Neural crest cell (in vitro differentiated cells): ENCODE measurements around the gene CPTP. TPM values are rescaled to one million over a fixed set of nuclear protein-coding genes. Genes with fewer than 3 reads are reported as not detected.

Experiments used
- DNase-seq: peaks from one replicate; pipeline ENCODE4 v3.0.0; 2021; ENCODE audit warnings: low read depth, mixed read lengths, low spot score
- H3K27ac Mint-ChIP-seq: one replicate; pipeline ENCODE4 v1.8.0; 2021; ENCODE audit warnings: mild to moderate bottlenecking, mixed read lengths; ENCODE audit not compliant: unreplicated experiment
- H3K27me3 Mint-ChIP-seq: 2 replicates; pipeline ENCODE4 v1.8.0; 2021; ENCODE audit warnings: low read depth, mild to moderate bottlenecking, mixed read lengths
- H3K36me3 Mint-ChIP-seq: 2 replicates; pipeline ENCODE4 v1.8.0; 2021; ENCODE audit warnings: low read depth, mild to moderate bottlenecking, mixed read lengths
- H3K4me1 Mint-ChIP-seq: 2 replicates; pipeline ENCODE4 v1.8.0; 2021; ENCODE audit warnings: mixed read lengths
- H3K4me3 Mint-ChIP-seq: one replicate; pipeline ENCODE4 v1.8.0; 2021; ENCODE audit warnings: mild to moderate bottlenecking, mixed read lengths
- H3K9me3 Mint-ChIP-seq: 2 replicates; pipeline ENCODE4 v1.8.0; 2021; ENCODE audit warnings: mixed read lengths
- CTCF ChIP-seq: fragments of 200-600 bp; sonication (generic); conservative IDR thresholded peaks from 2 replicates; pipeline ENCODE4 v1.5.0; 2021; ENCODE audit warnings: antibody characterized with exemption, mild to moderate bottlenecking
- total RNA-seq: library from RNA; stranded (reverse); gene quantifications from 2 replicates; pipeline ENCODE4 v1.2.1, GENCODE V29; 2021

Gene CPTP
- total RNA-seq, 1 donor from 2014 or later, result 18.9 TPM

GRCh38 chr1:1328254-1328653, 3.7 kb downstream of the CPTP start:
- H3K36me3 Mint-ChIP-seq, result peaks cover 2% of the 10 kb centered on the region
- H3K4me1 Mint-ChIP-seq, result peaks cover 11% of the 10 kb centered on the region
- no peak overlapping the region for H3K4me3 Mint-ChIP-seq
- H3K9me3 Mint-ChIP-seq, result no peaks in the 10 kb centered on the region
- TF ChIP-seq CTCF, result no peak
- no peaks in the 10 kb centered on the region for H3K27me3 Mint-ChIP-seq
- no peak overlapping the region for H3K27ac Mint-ChIP-seq
- no peak for DNase-seq

- no peak for DNase-seq
- no peak overlapping the region for H3K27ac Mint-ChIP-seq
- H3K9me3 Mint-ChIP-seq, result no peaks in the 10 kb centered on the region
- H3K4me1 Mint-ChIP-seq, result peaks cover 5% of the 10 kb centered on the region
- H3K36me3 Mint-ChIP-seq, result peaks cover 2% of the 10 kb centered on the region
- no peaks in the 10 kb centered on the region for H3K27me3 Mint-ChIP-seq
- peak overlapping the region; percentile 69 for H3K4me3 Mint-ChIP-seq
- no peak for TF ChIP-seq CTCF
Observed at GRCh38 chr1:1329304-1330210, 5.0 kb downstream of the CPTP start.

- peak overlapping the region; percentile 72 for H3K4me3 Mint-ChIP-seq
- no peak for DNase-seq
- no peak for TF ChIP-seq CTCF
- H3K9me3 Mint-ChIP-seq, result no peaks in the 10 kb centered on the region
- peaks cover 5% of the 10 kb centered on the region for H3K4me1 Mint-ChIP-seq
- no peaks in the 10 kb centered on the region for H3K27me3 Mint-ChIP-seq
- H3K27ac Mint-ChIP-seq, result peak overlapping the region; percentile 71
- H3K36me3 Mint-ChIP-seq, result peaks cover 2% of the 10 kb centered on the region
Observed at GRCh38 chr1:1330366-1331067, 5.9 kb downstream of the CPTP start.

- Mint-ChIP-seq H3K27ac (peak within 1 kb of the TSS; percentile 71), H3K9me3 (no peaks in the 10 kb centered on the region), H3K27me3 (no peaks in the 10 kb centered on the region), H3K4me3 (peak within 1 kb of the TSS; percentile 72), H3K36me3 (peaks cover 2% of the 10 kb centered on the region), H3K4me1 (peaks cover 5% of the 10 kb centered on the region)
- no peak for TF ChIP-seq CTCF
- no peak for DNase-seq
Observed at GRCh38 chr1:1331068-1331965, 6.7 kb downstream of the CPTP start, which contains the start of gene TAS1R3. TSS of gene TAS1R3 (plus strand) at chr1:1331280. CDS start at chr1:1331346, 66 bp downstream.
